Heart right ventricle (tissue), 16 donors: ENCODE results near the gene NRXN2. TPM values are rescaled to one million over a fixed set of nuclear protein-coding genes. Genes with fewer than 3 reads are reported as not detected.

Experiments used
- ATAC-seq, 8 donors: fragments of 200-7000 bp; cut with Tn5 transposase; one replicate each; pipeline ENCODE4 v1.9.1; 2020; ENCODE audit warnings: mild to moderate bottlenecking in 8 of 8, moderate library complexity in 8 of 8, moderate number of reproducible peaks in 1 of 8
- DNase-seq, 2 donors: peaks; one replicate each; pipeline ENCODE4 v3.0.0-alpha.2; 2020
- H3K27ac ChIP-seq, 10 donors: fragments of 200-600 bp; sonication (generic) in 2 of 10; one replicate each; pipeline versions ENCODE4 v1.5.0 to v1.8.0; 2020 to 2022; ENCODE audit warnings: mild to moderate bottlenecking in 3 of 10
- H3K27me3 ChIP-seq, 7 donors: fragments of 200-600 bp; one replicate each; pipeline ENCODE4 v1.8.0; 2021 to 2022; ENCODE audit warnings: mild to moderate bottlenecking in 2 of 7
- H3K36me3 ChIP-seq, 9 donors: fragments of 200-600 bp; sonication (generic) in 1 of 9; one replicate each; pipeline versions ENCODE4 v1.5.0 to v1.8.0; 2020 to 2022; ENCODE audit warnings: mild to moderate bottlenecking in 2 of 9
- H3K4me1 ChIP-seq, 9 donors: fragments of 200-600 bp; sonication (generic) in 1 of 9; one replicate each; pipeline versions ENCODE4 v1.5.0 to v1.8.0; 2020 to 2022; ENCODE audit warnings: mild to moderate bottlenecking in 4 of 9
- H3K4me3 ChIP-seq, 10 donors: fragments of 200-600 bp; sonication (generic) in 2 of 10; one replicate each; pipeline versions ENCODE4 v1.5.0 to v1.8.0; 2020 to 2022; ENCODE audit warnings: mild to moderate bottlenecking in 7 of 10, moderate library complexity in 2 of 10
- H3K9me3 ChIP-seq, 11 donors: fragments of 200-600 bp in 10 of 11; sonication (generic) in 2 of 11; one replicate each; pipeline versions ENCODE4 v1.5.0 to v1.8.0; 2013 to 2022; ENCODE audit warnings: mild to moderate bottlenecking in 2 of 11, control low read depth in 1 of 11, moderate library complexity in 1 of 11
- CTCF ChIP-seq, 9 donors: fragments of 200-600 bp; sonication (generic) in 2 of 9; IDR thresholded peaks; one replicate each; pipeline versions ENCODE4 v1.5.0 to v1.8.0; 2021 to 2022; ENCODE audit warnings: antibody characterized with exemption in 9 of 9, mild to moderate bottlenecking in 5 of 9, moderate library complexity in 1 of 9
- WGBS, 2 donors: extraction: QIAGEN DNeasy Blood & Tissue Kit; methylation state at CpG; one replicate each; pipeline ENCODE4 v1.1.7; 2013; ENCODE audit warnings: inconsistent platforms in 1 of 2; 5-methylcytosine and 5-hydroxymethylcytosine counted together
- intact Hi-C, 10 donors: fragments of 100-400 bp; cut with DNase I; formaldehyde crosslinking; loops; one replicate each; pipeline versions ENCODE4 v1.11.1 to v1.14.2; 2022
- polyA plus RNA-seq, 2 donors: library from polyadenylated mRNA; stranded (reverse); fragments of 200-250 nt; gene quantifications; one replicate each; pipeline ENCODE4 v1.2.3, GENCODE V29; 2013
- total RNA-seq, 10 donors: library from RNA; stranded (reverse); fragmentation: NEBNext Ultra II Directional in 3 of 10; extraction: Animal tissue kit (Norgen Biotek cat#: 25700) in 3 of 10; gene quantifications; one replicate each; pipeline versions ENCODE4 v1.2.1 to v1.2.4, GENCODE V29; 2021 to 2023
- donor health status: Arrhythmogenic right ventricular cardiomyopathy.
- donor health status: ischemic (EF 13 %, LVEDD 7.1; RV severe dilation, severe dysfunction).
- donor health status: healthy with polysubstance abuse.
- donor health status: DM: no; HTN: yes; CAD: no.
- donor health status: DM: no; HTN: no; CAD: no.
- donor health status: ischemic (EF 25% LVEDD 6.9; RV normal size, moderate dysfunction).
- donor health status: ischemic (EF 25% LVEDD 5.7; RV mildly dilated, moderate dysfunction).
- donor health status: healthy.
- donor health status: DM: yes; HTN: yes; CAD: no.
- donor health status: Ischemic cardiomyopathy.
- donor health status: ischemic (EF 35%, LVEDD 5.7; RV mildly dilated, moderate dysfunction).
- donor health status: nonischemic (EF 11% LVEDD 7.7; RV severe dilation, severe dysfunction).
- donor health status: DM: yes; HTN: yes; CAD: no.
- donor health status: PGD.
- donor health status: ischemic (EF 29% LVEDD 5.4; RV normal size, mild dysfunction).
- donor health status: nonischemic (EF 23%, LVEDD 6.1; RV moderate dilation, normal function).

NRXN2 gene
- total and polyA plus RNA-seq, 12 donors: 0.45 to 5.5 (median 1.4) TPM

GRCh38 chr11:64735725-64736259, 12.8 kb upstream of the NRXN2 start:
- 88 to 92% methylated on average over 9 of the region's 9 CpGs for WGBS, 2 donors
- TF ChIP-seq CTCF (IDR thresholded peaks at IDR 0.05): no peak
- no peak for DNase-seq
- Histone ChIP-seq H3K27me3 (no peaks in the 10 kb centered on the region), H3K27ac (no peak overlapping the region), H3K4me1 (no peaks in the 10 kb centered on the region), H3K9me3 (no peaks in the 10 kb centered on the region), H3K36me3 (peaks cover 0 to 83% (median 0%) of the 10 kb centered on the region in 9 donors), H3K4me3 (no peak overlapping the region)
- ATAC-seq: peak in 1 of 8 donors; percentile 6
- intact Hi-C loops: no loop called here

GRCh38 chr11:64734811-64735724, 12.1 kb upstream of the NRXN2 start:
- DNase-seq (no peak), ATAC-seq (peak in 3 of 8 donors; percentile 35 to 70 (median 57))
- WGBS, 2 donors: 82% methylated on average over 23 of the region's 23 CpGs
- H3K4me3 ChIP-seq: no peak overlapping the region
- peaks cover 0 to 2% (median 0%) of the 10 kb centered on the region in 9 donors for H3K4me1 ChIP-seq
- H3K27ac ChIP-seq: no peak overlapping the region
- no peaks in the 10 kb centered on the region for H3K9me3 ChIP-seq
- no peaks in the 10 kb centered on the region for H3K27me3 ChIP-seq
- peaks cover 0 to 86% (median 0%) of the 10 kb centered on the region in 9 donors for H3K36me3 ChIP-seq
- intact Hi-C loops: no loop called here
- no peak for TF ChIP-seq CTCF (IDR thresholded peaks at IDR 0.05)

- no peak for ATAC-seq
- peaks cover 0 to 79% (median 0%) of the 10 kb centered on the region in 9 donors for H3K36me3 ChIP-seq
These were observed 8.6 kb upstream of the NRXN2 start for GRCh38 chr11:64731601-64732000.

More at GRCh38 chr11:64731601-64732000, 8.6 kb upstream of the NRXN2 start:
- intact Hi-C loops: no loop called here
- WGBS, 2 donors: 65 to 82% methylated on average over 3 of the region's 3 CpGs
- no peak overlapping the region for H3K4me3 ChIP-seq
- no peaks in the 10 kb centered on the region for H3K9me3 ChIP-seq
- TF ChIP-seq CTCF (IDR thresholded peaks at IDR 0.05): no peak
- DNase-seq: no peak
- H3K27ac ChIP-seq: no peak overlapping the region
- H3K4me1 ChIP-seq: peaks cover 0 to 4% (median 0%) of the 10 kb centered on the region in 9 donors
- no peaks in the 10 kb centered on the region for H3K27me3 ChIP-seq
